GM18873 (cell line): ENCODE results near the gene SPATA6L.

ENCODE experiments used
- ATAC-seq: cut with Tn5 transposase; IDR thresholded peaks from one replicate; pipeline ENCODE4 v1.9.1; 2021; ENCODE audit warnings: mild to moderate bottlenecking, moderate library complexity, moderate number of reproducible peaks; ENCODE audit not compliant: unreplicated experiment, low FRiP score

Gene SPATA6L

GRCh38 chr9:4591123-4591500, 75.2 kb downstream of the SPATA6L start:
- no peak for ATAC-seq

GRCh38 chr9:4590430-4591122, 75.7 kb downstream of the SPATA6L start:
- ATAC-seq = no peak

- ATAC-seq = no peak
Observed at GRCh38 chr9:4588721-4589120, 77.6 kb downstream of the SPATA6L start.

- ATAC-seq = no peak
Observed at GRCh38 chr9:4585135-4585534, 81.1 kb downstream of the SPATA6L start.

- no peak for ATAC-seq
Observed at GRCh38 chr9:4584636-4585035, 81.6 kb downstream of the SPATA6L start.

GRCh38 chr9:4583001-4583400, 83.3 kb downstream of the SPATA6L start:
- ATAC-seq = no peak

- ATAC-seq = no peak
Observed at GRCh38 chr9:4581861-4582565, 84.3 kb downstream of the SPATA6L start.

GRCh38 chr9:4581035-4581760, 85.1 kb downstream of the SPATA6L start:
- no peak for ATAC-seq

GRCh38 chr9:4579001-4579400, 87.3 kb downstream of the SPATA6L start:
- ATAC-seq = no peak

- no peak for ATAC-seq
Observed at GRCh38 chr9:4576448-4576847, 89.8 kb downstream of the SPATA6L start.

GRCh38 chr9:4575997-4576396, 90.3 kb downstream of the SPATA6L start:
- no peak for ATAC-seq

GRCh38 chr9:4574657-4575243, 91.5 kb downstream of the SPATA6L start:
- no peak for ATAC-seq

GRCh38 chr9:4573634-4574389, 92.5 kb downstream of the SPATA6L start:
- no peak for ATAC-seq

- ATAC-seq = no peak
Observed at GRCh38 chr9:4573176-4573575, 93.1 kb downstream of the SPATA6L start.

- ATAC-seq = no peak
Observed at GRCh38 chr9:4572184-4572826, 94.0 kb downstream of the SPATA6L start.

- ATAC-seq = no peak
Observed at GRCh38 chr9:4569101-4569500, 97.2 kb downstream of the SPATA6L start.

GRCh38 chr9:4567601-4568000, 98.7 kb downstream of the SPATA6L start:
- ATAC-seq = no peak

- ATAC-seq = no peak
Observed at GRCh38 chr9:4566806-4567205, 99.5 kb downstream of the SPATA6L start.

GRCh38 chr9:4563105-4563504, 103.2 kb downstream of the SPATA6L start:
- ATAC-seq = no peak
